HFFc6 (cell line): ENCODE measurements around the gene HES7. TPM values are rescaled to one million over a fixed set of nuclear protein-coding genes. Genes with fewer than 3 reads are reported as not detected.
"Not testable (repeated sequence)": the region's sequence is repeated elsewhere in the genome, so short reads cannot be mapped to it uniquely, and the experiment has no call there.

Experiments
- DNase-seq: peaks from one replicate; pipeline ENCODE4 v3.0.0-alpha.2; 2018
- H3K27ac Mint-ChIP-seq: 2 replicates; pipeline ENCODE4 v1.8.0; 2020; ENCODE audit warnings: mild to moderate bottlenecking, mixed read lengths
- H3K27me3 Mint-ChIP-seq: 2 replicates; pipeline ENCODE4 v1.8.0; 2021; ENCODE audit warnings: mild to moderate bottlenecking, moderate library complexity, mixed read lengths; ENCODE audit not compliant: insufficient read depth
- H3K36me3 Mint-ChIP-seq: 2 replicates; pipeline ENCODE4 v1.8.0; 2021; ENCODE audit warnings: low read depth, mixed read lengths
- H3K4me1 Mint-ChIP-seq: 2 replicates; pipeline ENCODE4 v1.8.0; 2020; ENCODE audit warnings: low read depth, mixed read lengths
- H3K4me3 Mint-ChIP-seq: 2 replicates; pipeline ENCODE4 v1.8.0; 2020; ENCODE audit warnings: mild to moderate bottlenecking, moderate library complexity, mixed read lengths
- H3K9me3 Mint-ChIP-seq: 2 replicates; pipeline ENCODE4 v1.8.0; 2020; ENCODE audit warnings: mild to moderate bottlenecking, mixed read lengths
- total RNA-seq, 6 experiments: library from RNA; stranded (reverse); fragmentation: NEBNext Ultra II Directional; extraction: Animal tissue kit (Norgen Biotek cat#: 25700); gene quantifications; 2 replicates in 1 of 6; 3 replicates in 5 of 6; pipeline ENCODE4 v1.2.3, GENCODE V29; 2021
- TF ChIP-seq, protein P1 (sequence below): fragments of 200-600 bp; sonication (generic); IDR thresholded peaks from 2 replicates; pipeline ENCODE4 v1.5.0; 2021; ENCODE audit warnings: antibody characterized with exemption, mild to moderate bottlenecking

HES7 gene
- total RNA-seq, 6 experiments from 2014 or later: 0.24 to 0.54 (median 0.41) TPM

DNA sequence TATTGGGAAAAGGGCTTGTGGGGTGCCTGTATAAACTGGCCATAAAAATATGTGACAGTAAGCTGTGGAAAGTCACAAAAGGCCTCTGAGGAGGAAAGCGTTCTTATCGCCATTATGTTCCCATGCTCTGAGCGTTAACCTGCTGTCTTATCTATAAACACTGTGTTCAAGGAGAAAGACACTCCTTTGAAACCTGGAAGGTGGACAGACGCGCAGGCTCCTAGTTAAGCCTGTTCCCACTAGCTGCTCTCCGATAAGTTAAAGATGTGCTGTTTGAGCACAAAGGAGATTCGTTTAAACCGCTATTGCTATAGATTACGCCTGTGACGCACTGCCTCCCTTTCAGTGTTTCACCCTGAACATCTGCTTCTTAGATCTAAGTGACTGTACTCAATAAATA is 41.6 kb downstream of the HES7 start:
- TF ChIP-seq, protein P1, sequence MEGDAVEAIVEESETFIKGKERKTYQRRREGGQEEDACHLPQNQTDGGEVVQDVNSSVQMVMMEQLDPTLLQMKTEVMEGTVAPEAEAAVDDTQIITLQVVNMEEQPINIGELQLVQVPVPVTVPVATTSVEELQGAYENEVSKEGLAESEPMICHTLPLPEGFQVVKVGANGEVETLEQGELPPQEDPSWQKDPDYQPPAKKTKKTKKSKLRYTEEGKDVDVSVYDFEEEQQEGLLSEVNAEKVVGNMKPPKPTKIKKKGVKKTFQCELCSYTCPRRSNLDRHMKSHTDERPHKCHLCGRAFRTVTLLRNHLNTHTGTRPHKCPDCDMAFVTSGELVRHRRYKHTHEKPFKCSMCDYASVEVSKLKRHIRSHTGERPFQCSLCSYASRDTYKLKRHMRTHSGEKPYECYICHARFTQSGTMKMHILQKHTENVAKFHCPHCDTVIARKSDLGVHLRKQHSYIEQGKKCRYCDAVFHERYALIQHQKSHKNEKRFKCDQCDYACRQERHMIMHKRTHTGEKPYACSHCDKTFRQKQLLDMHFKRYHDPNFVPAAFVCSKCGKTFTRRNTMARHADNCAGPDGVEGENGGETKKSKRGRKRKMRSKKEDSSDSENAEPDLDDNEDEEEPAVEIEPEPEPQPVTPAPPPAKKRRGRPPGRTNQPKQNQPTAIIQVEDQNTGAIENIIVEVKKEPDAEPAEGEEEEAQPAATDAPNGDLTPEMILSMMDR: no peak
- DNase-seq: no peak
- peaks cover 57% of the 10 kb centered on the region for H3K27me3 Mint-ChIP-seq
- H3K36me3 Mint-ChIP-seq: no peaks in the 10 kb centered on the region
- H3K9me3 Mint-ChIP-seq: no peaks in the 10 kb centered on the region
- H3K4me1 Mint-ChIP-seq: peaks cover 5% of the 10 kb centered on the region; the same call in 1 of the 2 replicates
- no peak overlapping the region for H3K4me3 Mint-ChIP-seq
- H3K27ac Mint-ChIP-seq: no peak overlapping the region

DNA sequence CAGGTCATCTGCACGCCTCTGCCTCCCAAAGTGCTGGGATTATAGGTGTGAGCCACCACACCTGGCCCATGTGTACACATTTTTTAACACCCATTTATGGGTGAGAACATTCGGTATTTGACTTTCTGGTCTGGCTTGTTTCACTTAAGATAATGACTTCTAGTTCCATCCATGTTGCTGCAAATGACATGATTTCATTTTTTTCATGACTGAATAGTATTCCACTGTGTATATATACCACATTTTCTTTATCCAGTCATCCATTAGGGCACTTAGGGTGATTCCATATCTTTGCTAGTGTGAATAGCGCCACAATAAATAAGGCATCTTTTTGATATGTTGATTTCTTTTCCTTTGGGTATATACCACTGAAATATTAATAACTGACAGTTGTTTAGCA is 42.0 kb downstream of the HES7 start:
- H3K4me3 Mint-ChIP-seq: no peak overlapping the region
- no peak overlapping the region for H3K27ac Mint-ChIP-seq
- peaks cover 5% of the 10 kb centered on the region; the same call in 1 of the 2 replicates for H3K4me1 Mint-ChIP-seq
- H3K36me3 Mint-ChIP-seq: no peaks in the 10 kb centered on the region
- DNase-seq: no peak
- no peaks in the 10 kb centered on the region for H3K9me3 Mint-ChIP-seq
- TF ChIP-seq, protein P1: no peak
- H3K27me3 Mint-ChIP-seq: peaks cover 56% of the 10 kb centered on the region

DNA sequence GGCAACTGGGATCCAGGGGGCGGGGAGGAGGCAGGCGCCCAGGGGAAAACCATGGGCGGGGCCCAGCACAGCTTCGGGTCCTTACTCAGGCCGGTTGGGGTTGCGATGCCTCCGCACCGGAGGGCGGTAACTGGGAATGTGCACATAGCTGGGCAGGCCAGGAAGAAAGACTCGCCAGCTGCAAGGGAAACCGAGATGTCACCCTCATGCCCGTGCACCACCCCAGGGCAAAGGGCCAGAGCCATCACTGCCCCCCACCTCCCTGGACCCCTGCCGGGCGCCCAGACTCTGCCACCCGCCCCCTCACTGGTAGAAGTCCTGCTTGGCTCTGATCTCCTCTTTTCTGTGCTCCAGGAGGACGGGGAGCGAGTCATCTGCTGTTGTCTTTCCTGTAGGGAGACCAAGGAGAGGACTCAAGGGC is 43.1 kb downstream of the HES7 start:
- no peak overlapping the region for H3K27ac Mint-ChIP-seq
- peaks cover 5% of the 10 kb centered on the region; the same call in 1 of the 2 replicates for H3K4me1 Mint-ChIP-seq
- H3K36me3 Mint-ChIP-seq: no peaks in the 10 kb centered on the region
- no peak overlapping the region for H3K4me3 Mint-ChIP-seq
- no peak for DNase-seq
- H3K27me3 Mint-ChIP-seq: peaks cover 59% of the 10 kb centered on the region
- TF ChIP-seq, protein P1: no peak
- no peaks in the 10 kb centered on the region for H3K9me3 Mint-ChIP-seq

DNA sequence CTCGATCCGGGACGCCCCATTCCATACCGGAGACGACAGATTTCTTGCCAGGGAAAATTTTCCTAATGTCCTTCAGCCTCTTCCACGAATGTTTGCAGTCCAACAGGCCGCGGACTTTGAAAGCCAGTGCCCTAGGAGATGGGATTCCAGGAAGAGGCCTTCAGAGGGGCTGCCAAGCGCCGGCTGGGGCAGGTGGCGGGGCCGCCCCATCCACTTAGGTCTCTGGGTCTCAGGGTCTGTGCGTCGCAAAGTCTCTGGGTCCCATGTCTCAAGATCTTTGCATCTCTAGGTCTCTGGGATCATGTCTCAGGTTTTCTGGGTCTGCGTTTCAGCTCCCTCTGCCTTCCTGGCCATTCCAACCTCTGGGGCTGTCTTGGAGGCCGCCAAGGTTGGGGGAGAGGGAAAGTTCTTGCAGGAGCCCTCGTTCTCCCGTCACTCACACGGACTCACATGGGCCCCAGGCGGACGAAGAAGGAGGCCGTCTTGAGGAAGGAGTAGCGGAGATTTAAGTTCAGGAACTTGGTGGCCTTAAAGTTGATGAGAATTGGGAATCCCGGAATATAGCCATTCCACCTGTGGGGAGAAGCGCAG is 43.6 kb downstream of the HES7 start:
- Mint-ChIP-seq H3K36me3 (no peaks in the 10 kb centered on the region), H3K4me3 (0 out of 2 replicates have a peak overlapping the region, but pooled peaks have one; percentile 81), H3K9me3 (no peaks in the 10 kb centered on the region), H3K4me1 (peaks cover 5% of the 10 kb centered on the region; the same call in 1 of the 2 replicates), H3K27ac (no peak overlapping the region), H3K27me3 (peaks cover 60% of the 10 kb centered on the region)
- DNase-seq: no peak
- TF ChIP-seq, protein P1: peak; percentile 58; the same call in 1 of the 2 replicates

DNA sequence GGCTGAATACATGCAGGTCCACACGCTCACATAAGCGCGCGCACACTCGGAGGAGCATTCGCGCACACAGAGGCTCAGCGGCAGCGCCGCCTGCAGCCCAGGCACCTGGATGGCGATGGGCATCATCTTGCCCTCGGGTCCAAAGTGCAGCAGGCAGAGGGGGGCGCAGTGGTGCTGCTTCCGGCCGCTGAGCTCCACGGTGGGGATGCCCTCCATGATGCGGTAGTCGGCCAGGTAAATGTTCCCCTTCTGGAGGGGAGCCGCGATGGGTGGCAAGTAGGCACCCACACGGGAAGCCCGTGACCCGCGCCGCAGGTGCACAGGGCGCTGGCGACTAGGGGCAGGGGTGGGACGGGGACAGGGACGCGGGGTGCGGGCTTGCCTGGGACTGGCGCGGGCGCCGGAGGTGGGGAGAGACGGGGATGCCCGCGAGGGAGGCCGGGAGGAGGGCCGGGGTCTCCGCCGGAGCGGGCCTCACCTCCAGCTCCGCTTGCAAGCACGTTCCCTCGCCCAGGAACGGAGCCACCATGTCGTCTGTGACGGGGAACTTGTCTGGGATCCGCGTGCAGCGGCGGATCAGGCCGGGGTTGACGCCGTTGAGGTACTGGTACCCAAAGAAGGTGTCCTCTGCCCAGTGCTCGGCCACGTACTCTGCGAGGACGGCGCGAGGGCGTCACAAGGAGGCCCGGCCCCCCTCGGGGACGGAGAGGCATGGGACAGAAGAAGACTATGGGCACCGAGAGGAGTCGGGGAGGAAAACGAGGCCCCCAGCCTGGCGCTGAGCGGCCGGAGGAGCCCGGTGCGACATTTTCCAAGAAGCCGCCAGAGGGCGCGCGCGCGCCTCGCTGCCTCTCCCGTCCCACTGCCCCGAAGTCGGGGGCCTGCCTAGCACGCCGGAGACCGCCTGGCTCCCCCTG is 44.4 kb downstream of the HES7 start:
- H3K27ac Mint-ChIP-seq: no peak overlapping the region
- no peak for DNase-seq
- H3K4me3 Mint-ChIP-seq: peak overlapping the region; percentile 81
- peaks cover 5% of the 10 kb centered on the region; the same call in 1 of the 2 replicates for H3K4me1 Mint-ChIP-seq
- no peaks in the 10 kb centered on the region for H3K36me3 Mint-ChIP-seq
- no peaks in the 10 kb centered on the region for H3K9me3 Mint-ChIP-seq
- peaks cover 64% of the 10 kb centered on the region for H3K27me3 Mint-ChIP-seq
- TF ChIP-seq, protein P1: peak; percentile 85

DNA sequence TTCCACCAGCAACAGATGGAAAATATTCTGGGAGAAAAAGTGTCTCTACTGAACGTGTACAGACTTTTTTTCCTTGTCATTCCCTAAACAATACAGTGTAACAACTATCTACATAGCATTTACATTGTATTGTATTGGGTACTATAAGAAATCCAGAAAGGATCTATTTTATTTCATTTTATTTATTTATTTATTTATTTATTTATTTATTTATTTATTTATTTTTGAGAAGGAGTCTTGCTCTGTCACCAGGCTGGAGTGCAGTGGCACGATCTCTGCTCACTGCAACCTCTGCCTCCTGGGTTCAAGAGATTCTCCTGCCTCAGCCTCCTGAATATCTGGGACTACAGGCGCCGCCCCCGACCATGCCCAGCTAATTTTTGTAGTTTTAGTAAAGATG is 46.0 kb downstream of the HES7 start:
- H3K27me3 Mint-ChIP-seq: peaks cover 76% of the 10 kb centered on the region
- not testable (repeated sequence) for H3K27ac Mint-ChIP-seq, H3K9me3 Mint-ChIP-seq, H3K4me3 Mint-ChIP-seq, H3K36me3 Mint-ChIP-seq, DNase-seq
- peaks cover 10% of the 10 kb centered on the region for H3K4me1 Mint-ChIP-seq
